SK-N-SH (cell line): Measurements from ENCODE around the gene PITPNM3.

ENCODE experiments used
- TF ChIP-seq, protein P1 (sequence below): fragments of 200-600 bp; sonication (generic); IDR thresholded peaks from 2 replicates; pipeline ENCODE4 v1.6.1; 2017; ENCODE audit warnings: antibody characterized with exemption, mild to moderate bottlenecking, moderate library complexity
- TF ChIP-seq, protein P2 (sequence below): IDR thresholded peaks from 2 replicates; pipeline ENCODE4 v1.4.0; 2012; ENCODE audit warnings: low read depth, borderline replicate concordance

DNA sequence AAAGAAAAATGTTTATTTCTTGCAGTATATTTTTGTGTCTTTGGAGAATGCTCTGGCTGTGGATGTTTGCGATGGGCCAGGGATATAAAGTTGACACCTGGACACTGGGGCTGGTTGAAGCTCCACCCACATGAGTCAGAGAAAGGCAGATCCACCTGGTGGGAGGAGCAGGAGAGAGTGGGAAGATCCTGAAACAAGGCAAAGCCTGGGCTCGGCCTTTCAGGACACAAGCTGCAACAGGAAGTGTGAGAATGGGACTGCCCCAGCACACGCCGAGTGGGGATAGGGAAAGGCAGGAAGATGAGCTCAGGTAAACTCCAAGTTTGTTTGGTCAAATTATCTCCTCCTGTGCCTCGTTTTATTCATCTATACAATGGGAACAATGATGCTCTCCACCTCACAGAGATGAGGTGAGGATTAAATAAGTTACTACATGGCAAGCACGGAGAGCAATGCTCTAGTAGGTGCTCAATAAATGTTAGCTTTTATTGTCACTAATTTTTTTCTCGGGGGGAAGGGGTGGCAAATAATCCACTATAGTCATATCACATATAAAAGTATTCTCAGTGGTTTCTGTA lies 21.4 kb upstream of the PITPNM3 start:
- TF ChIP-seq, protein P1, sequence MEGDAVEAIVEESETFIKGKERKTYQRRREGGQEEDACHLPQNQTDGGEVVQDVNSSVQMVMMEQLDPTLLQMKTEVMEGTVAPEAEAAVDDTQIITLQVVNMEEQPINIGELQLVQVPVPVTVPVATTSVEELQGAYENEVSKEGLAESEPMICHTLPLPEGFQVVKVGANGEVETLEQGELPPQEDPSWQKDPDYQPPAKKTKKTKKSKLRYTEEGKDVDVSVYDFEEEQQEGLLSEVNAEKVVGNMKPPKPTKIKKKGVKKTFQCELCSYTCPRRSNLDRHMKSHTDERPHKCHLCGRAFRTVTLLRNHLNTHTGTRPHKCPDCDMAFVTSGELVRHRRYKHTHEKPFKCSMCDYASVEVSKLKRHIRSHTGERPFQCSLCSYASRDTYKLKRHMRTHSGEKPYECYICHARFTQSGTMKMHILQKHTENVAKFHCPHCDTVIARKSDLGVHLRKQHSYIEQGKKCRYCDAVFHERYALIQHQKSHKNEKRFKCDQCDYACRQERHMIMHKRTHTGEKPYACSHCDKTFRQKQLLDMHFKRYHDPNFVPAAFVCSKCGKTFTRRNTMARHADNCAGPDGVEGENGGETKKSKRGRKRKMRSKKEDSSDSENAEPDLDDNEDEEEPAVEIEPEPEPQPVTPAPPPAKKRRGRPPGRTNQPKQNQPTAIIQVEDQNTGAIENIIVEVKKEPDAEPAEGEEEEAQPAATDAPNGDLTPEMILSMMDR, result no peak
- TF ChIP-seq, protein P2, sequence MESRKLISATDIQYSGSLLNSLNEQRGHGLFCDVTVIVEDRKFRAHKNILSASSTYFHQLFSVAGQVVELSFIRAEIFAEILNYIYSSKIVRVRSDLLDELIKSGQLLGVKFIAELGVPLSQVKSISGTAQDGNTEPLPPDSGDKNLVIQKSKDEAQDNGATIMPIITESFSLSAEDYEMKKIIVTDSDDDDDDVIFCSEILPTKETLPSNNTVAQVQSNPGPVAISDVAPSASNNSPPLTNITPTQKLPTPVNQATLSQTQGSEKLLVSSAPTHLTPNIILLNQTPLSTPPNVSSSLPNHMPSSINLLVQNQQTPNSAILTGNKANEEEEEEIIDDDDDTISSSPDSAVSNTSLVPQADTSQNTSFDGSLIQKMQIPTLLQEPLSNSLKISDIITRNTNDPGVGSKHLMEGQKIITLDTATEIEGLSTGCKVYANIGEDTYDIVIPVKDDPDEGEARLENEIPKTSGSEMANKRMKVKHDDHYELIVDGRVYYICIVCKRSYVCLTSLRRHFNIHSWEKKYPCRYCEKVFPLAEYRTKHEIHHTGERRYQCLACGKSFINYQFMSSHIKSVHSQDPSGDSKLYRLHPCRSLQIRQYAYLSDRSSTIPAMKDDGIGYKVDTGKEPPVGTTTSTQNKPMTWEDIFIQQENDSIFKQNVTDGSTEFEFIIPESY, result no peak
